ENCODE measurements around the gene FCHSD2. TPM values are rescaled to one million over a fixed set of nuclear protein-coding genes. Genes with fewer than 3 reads are reported as not detected.

FCHSD2 gene
- total RNA-seq, 1 experiment from 2014 or later, result 5.9 TPM

DNA sequence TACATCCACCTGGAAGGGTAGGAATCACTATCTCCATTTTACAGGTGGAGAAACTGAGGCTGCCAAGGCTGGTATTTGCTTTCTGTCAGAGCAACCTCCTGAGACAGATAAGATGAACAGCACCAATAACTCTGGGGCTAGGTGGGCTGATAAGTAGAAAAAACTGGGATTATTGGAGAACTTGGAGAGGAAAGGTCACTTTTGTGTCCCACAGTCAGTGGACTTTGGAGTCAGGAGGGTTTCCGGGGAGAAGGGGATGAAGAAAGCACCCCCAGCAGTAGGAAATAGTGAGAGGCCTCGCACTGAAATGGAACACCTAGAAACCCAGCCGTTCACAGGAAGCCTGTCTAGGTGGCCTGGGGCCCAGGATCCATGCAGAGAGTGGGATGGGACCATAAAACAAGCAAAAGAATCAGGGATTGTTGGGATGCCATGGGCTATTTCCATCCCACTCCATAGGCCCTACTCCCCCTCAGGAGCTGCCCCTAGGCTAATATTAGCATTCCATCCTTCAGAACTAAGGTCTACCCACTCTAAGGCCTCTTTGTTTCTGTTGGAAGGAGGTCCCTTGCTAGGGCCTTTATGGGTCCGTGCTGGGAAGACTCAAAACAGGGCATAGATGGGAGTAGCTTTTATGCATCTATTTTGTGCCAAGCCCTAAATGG, 31.0 kb upstream of the FCHSD2 start:
- no peak for DNase-seq (ENCODE audit: low read depth)

DNA sequence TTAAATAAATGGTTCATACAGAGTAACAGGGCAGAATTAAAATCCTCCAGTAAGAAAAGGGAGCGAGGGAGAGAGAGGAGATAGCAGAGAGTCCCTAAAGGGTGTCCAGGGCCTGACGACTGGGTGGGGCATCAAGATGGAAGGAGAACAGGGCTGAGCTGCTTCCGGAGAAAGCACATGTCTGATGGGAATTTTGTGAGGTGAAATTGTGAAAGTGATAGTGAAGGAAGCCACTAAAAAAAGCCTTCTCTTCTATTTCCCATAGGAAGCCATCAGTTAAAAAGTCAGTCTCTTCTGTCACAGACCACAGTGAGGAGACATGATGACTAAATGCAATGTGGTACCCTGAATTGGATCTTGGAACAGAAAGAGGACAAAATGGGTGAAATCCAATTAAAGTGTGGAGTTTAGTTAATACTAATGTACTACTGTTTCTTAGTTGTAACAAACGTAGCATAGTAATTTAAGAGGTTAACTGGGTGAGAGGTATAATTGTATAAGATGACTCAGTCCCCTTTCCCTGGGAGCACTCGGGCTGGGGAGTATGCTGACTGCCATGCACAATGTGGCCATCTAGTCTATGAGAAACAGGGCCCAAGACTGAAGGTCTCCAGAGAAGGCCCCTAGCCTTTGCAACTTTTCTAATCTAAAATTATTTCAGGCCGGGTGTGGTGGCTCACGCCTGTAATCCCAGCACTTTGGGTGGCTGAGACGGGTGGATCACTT, 29.5 kb upstream of the FCHSD2 start:
- DNase-seq (ENCODE audit: low read depth), result no peak

DNA sequence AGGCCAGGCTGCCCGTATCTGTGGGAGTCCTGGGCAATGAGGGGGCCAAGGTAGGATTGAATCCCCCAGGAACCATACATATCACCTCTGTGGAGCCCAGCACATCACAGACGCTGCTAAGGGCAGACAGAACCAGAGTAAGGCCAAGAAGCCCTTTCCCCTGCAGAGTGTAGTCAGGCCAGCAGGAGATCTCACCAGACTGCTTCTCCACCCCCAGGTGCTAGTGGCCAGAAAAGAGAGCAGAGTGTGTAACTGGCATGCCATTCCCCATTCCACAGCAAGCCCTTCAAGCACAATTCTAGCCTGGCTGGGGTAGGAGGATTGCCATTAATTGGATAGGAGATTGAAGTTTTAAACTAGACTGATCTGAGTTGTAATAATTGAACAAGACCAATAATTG, 28.0 kb upstream of the FCHSD2 start:
- DNase-seq (ENCODE audit: low read depth), result no peak

DNA sequence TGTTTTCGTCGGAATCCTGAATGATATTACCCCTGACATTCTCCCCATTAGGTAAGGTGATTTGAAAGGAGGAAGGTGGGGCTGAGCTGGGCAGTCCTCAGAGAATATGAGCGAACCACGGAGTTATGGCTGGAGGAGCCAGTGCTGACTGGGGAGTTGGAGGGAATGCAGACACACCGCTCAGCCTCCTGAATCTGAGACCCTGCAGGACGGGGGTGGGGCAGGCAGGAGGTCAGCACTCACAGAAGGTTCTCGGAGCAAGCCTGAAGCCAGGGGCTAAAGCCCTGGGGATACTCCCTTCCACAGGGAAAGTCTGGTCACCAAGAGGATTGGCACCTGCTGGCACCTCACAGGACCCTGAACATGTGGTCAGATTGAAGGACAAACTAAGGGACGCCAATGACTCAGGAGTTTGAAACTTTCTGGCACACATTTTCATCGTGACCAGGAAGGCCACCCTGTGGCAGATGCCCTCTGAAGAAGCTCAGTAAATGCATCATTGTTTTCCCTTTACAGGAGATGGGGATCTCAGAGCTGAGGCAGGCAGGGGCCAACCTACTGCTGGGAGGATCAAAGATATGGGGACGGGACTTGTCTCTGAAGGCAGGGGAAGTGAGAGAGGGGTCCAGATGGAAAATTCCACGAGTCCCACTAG, 26.9 kb upstream of the FCHSD2 start:
- no peak for DNase-seq (ENCODE audit: low read depth)

DNA sequence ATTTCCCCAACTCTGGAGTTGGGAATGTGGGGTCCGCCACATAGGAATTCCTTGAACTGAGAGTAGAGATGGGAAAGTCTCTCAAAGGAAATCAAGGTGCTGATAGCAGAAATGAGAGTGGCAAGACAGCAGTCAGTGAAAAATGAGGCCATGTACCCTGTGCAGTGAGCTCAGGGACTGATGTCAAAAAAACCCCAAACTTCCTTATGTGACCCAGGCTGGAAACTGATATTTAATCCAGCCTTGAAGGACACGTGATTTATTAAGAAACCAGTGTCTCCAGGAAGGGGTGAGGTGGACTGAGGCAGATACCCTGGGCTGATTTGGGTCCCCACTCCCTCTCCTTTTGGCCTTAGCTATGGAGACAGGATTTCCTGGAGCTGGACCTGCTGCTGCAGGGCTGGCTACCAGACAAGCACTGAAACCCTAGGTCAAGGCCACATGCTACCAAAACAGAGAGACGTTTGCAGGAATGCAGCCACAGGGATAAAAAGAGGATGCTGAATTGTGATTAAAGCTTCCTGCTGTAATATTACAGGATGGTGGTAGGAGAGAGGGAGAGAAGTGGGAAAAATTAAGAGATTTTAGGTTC, 25.3 kb upstream of the FCHSD2 start:
- DNase-seq (ENCODE audit: low read depth), result no peak

DNA sequence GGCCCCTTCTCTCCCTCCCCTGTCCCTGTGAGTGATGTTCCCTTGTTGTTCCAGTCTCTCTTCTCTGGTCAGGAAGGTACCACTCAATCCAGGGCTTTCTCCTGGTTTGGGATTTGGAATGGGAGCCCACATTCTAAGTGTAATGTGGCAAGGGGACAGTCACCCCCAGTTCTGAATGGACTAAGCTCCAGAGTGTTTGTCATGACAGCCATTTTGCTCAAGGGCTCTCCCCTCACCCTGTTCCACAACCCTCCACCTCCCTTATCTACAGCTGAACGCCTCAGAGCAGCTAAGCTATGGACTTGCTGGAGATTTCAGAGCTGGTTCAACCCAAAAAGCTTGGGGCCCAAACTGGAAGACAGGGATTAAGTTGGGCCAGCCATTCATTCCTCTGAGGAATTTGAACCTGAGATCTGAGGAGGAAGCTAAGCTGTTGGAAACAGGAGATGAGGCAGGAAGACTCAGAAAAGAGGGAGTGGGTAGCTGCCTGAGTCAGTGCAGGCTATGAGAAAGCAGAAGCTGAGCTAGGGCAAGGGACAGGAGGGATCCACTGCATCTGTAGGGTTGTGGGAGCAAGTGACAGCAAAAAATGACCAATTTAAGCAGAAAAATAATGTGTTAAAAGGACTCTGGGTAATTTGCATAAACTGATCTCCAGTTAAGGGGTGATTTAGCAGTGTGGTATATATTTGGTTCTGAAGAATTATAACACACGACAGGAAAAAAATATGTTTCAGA, 22.9 kb upstream of the FCHSD2 start:
- no peak for DNase-seq (ENCODE audit: low read depth)

GRCh38 chr11:73163638-73164174, 21.6 kb upstream of the FCHSD2 start:
- DNase-seq (ENCODE audit: low read depth), result no peak

- DNase-seq (ENCODE audit: low read depth), result no peak
Observed at GRCh38 chr11:73162196-73162740, 20.1 kb upstream of the FCHSD2 start.

GRCh38 chr11:73160005-73160760, 18.1 kb upstream of the FCHSD2 start:
- no peak for DNase-seq (ENCODE audit: low read depth)

GRCh38 chr11:73159297-73159696, 17.2 kb upstream of the FCHSD2 start:
- DNase-seq (ENCODE audit: low read depth), result no peak

DNA sequence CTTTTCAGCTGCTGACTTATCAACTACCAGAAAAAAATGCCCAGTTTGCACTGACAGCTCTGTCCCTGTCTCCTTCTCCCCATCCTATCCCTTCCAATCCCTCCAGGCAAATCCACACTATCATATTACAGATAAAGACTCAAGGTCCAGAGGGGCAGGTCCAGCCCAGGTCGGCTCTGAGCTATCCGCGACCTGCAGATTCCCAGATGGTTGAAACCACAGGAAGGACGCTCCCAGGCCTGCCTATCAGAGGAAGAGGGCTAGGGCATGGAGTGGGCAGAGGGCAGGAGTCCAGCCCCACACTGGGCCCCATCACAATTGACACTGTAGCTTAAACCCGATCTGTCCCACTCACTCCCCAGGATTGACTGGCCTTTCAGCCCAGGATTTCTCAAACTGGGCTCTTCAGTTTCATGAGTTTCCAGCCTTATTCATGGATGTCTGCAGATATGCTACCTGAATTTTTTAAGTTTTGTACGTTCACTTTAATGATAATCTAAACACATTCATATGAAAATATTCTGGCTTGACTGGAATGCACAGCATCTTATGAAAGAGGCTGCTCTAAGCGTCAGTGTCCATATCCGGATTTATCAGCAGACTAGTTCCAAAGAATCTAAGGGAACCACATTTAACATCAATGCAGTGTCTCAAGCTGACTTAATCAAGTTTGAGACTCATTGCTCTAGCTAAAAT, 16.4 kb upstream of the FCHSD2 start:
- DNase-seq (ENCODE audit: low read depth), result no peak

DNA sequence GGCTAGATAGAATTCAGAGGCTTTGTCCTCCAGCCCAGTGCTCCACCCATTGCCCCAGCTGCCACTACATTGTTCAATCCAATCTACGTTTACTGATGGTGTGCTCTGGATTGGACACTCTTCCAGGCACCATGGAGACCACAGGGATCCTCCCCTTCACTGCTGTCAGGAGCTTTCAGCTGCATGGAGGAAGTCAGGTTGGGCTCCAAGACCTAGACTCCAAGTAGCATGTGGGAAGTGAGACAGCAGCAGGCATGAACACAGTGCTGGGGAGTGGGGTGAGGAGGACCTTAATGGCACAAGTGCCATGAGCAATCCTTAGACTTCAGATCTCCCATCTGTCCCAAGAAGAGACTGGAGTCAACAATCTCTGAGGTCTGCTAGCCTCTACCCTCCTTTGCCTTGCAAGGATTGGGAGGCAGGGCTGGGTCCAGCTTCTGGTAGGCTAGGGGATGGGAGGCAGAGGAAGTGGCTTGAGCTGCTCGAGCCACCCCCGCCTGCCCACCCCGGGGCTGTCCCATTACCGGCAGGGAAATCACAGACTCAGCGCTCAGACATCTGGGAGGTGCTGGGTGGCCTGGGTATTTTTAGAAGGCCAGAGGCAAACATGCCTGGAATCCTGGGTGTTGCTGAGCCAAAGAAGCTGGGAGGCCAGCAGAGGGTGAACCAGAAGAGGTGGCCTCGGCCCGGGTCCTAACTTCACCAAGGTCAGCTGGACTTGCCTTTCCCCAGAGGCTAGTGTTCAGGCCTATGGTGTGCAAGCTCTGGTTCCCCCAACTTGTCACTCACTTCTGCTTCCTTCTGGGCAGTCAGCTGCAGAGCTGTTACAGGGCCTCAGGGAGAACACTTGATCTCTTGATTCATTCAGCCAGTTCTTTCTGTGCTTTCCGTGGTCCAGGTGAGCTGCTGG, 15.2 kb upstream of the FCHSD2 start:
- DNase-seq (ENCODE audit: low read depth), result peak; percentile 60

- DNase-seq (ENCODE audit: low read depth), result no peak
Observed at GRCh38 chr11:73156686-73157085, 14.6 kb upstream of the FCHSD2 start.

DNA sequence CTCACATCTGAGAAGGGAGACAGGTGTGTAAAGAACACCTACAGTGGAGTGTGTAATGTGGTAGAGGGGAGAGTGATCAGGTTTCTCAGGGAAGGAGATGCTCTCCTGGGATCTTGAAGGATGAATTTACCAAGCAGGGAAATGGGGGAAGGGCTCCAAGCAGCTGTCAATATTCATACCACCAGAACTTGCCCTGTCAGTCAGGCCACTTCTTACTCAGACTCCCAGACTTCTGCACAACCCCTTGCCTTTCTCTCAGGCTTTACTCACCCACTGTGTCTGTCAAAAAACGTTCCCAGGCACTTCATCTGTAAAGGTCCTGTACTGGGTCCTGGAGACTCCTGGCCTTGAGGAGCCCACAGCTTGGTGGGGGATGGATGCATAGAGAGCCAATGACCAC, 14.0 kb upstream of the FCHSD2 start:
- DNase-seq (ENCODE audit: low read depth), result peak; percentile 29

DNA sequence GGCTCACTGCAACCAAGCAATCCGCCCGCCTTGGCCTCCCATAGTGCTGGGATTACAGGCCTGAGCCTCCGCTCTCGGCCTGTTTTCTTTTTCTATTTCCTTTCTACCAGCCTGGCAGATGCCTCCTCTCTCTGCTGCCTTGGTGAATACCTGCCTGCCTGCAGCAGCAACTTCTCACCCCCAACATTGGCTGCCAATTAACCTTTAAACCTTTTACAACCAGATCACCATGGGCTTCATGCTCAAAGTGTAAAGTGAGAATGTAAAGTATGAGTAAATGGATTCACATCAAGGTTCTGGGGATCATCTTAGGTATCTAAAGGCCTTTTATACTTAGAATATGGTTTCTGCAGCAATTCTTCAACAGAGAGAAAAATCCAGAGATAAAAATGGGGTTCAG, 13.0 kb upstream of the FCHSD2 start:
- no peak for DNase-seq (ENCODE audit: low read depth)

DNA sequence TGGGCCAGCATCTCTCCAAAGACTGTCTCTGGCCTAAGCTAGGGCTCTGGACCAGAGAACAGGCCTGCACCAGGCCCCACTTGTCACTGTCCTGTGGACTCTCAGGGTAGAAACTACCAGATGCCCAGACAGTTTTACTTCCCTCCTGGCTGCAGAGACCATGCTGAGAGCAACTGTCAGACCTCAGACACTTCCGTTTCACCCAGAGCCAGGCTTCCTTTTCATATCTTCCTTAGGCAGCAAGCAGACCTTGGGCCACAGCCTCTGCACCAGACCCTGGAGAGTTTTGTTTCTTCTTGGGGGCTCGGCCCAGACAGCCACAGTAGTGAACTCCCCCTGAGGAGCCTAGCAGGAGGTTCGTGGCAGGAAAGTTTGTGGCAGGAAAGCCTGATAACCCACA, 12.1 kb upstream of the FCHSD2 start:
- no peak for DNase-seq (ENCODE audit: low read depth)

- DNase-seq (ENCODE audit: low read depth), result no peak
Observed at GRCh38 chr11:73152861-73153483, 10.9 kb upstream of the FCHSD2 start.
